DND-41 (cell line): ENCODE results near the gene RAI1.

Experiments
- EZH2 ChIP-seq: IDR thresholded peaks from 3 replicates; pipeline ENCODE4 v1.6.1; 2012; ENCODE audit warnings: borderline replicate concordance, low read depth, mild to moderate bottlenecking, moderate library complexity, low read length, inconsistent platforms; ENCODE audit not compliant: severe bottlenecking
- TF ChIP-seq, protein P1 (sequence below): IDR thresholded peaks from 2 replicates; pipeline ENCODE4 v1.5.1; 2012; ENCODE audit warnings: borderline replicate concordance, low read length, moderate library complexity, mild to moderate bottlenecking; ENCODE audit not compliant: poor library complexity, severe bottlenecking; ENCODE audit errors: extremely low read depth

DNA sequence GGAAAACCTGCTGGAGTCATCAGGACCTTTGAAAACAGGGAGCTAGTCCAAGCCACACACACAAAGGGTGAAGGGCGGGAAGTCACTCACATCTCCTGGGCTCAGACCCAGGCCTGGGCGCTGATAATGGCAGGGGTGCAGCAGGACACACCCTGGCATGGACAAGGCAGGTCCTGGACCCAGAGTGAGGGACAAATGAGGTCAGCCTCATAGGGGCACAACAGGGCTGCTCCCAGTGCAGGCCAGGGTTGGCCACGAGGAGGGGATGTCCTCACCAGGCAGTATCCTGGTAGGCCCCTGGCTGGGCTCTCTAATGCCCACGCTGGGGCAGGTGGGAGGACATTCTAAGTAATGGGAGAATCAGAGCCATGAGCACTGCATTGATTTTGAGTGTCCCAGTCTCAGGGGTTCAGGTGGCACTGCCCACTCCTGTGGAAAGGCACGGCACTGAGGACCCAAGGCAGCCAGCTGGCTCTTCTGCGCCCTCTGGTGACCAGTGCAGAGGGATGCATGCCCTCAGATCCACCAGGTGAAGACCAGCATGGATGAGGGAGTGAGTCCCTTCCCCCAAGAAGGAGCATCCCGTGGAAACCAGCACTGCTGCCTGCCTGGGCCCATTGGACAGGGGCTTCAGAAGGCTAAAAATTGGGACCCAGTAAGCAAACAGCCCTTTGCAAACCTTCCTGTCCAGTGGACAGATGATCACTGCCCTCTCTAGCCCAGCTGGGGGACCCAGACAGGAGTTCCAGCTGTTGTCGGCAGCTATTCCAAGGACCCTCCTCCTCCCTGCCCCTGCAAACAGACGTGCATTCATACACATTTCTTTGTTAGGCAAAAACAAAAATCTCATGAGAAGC lies 178.9 kb downstream of the RAI1 start:
- TF ChIP-seq, protein P1, sequence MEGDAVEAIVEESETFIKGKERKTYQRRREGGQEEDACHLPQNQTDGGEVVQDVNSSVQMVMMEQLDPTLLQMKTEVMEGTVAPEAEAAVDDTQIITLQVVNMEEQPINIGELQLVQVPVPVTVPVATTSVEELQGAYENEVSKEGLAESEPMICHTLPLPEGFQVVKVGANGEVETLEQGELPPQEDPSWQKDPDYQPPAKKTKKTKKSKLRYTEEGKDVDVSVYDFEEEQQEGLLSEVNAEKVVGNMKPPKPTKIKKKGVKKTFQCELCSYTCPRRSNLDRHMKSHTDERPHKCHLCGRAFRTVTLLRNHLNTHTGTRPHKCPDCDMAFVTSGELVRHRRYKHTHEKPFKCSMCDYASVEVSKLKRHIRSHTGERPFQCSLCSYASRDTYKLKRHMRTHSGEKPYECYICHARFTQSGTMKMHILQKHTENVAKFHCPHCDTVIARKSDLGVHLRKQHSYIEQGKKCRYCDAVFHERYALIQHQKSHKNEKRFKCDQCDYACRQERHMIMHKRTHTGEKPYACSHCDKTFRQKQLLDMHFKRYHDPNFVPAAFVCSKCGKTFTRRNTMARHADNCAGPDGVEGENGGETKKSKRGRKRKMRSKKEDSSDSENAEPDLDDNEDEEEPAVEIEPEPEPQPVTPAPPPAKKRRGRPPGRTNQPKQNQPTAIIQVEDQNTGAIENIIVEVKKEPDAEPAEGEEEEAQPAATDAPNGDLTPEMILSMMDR = peak; percentile 97
- TF ChIP-seq EZH2 = no peak
